NCI-H82 treated with DMSO at 0.1 percent for 48 hours (cell line): Measurements from ENCODE around the gene OR51E2.

Experiments used
- DNase-seq: peaks from one replicate; lab custom pipeline; 2025; ENCODE audit not compliant: unreplicated experiment; lab: John Stamatoyannopoulos, UW

Gene OR51E2

GRCh38 chr11:4664183-4664582 is 33.5 kb downstream of the OR51E2 start:
- no peak for DNase-seq

DNA sequence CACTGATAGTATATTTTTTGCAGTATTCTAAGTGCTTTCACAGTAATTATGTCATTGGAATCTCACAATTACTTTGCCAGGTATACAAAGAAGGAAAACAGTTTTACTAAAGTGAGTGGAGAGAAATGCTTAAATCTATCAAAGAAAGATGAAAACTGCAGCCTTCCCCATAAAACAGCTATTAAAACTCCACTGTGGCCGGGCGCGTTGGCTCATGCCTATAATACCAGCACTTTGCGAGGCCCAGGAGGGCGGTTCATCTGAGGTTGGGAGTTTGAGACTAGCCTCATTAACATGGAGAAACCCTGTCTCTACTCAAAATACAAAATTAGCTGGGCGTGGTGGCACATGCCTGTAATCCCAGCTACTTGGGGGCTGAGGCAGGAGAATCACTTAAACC is 34.8 kb downstream of the OR51E2 start:
- DNase-seq: no peak

GRCh38 chr11:4658629-4659445 is 38.8 kb downstream of the OR51E2 start:
- no peak for DNase-seq

- DNase-seq: no peak
Observed at GRCh38 chr11:4654635-4655369, 42.9 kb downstream of the OR51E2 start.

GRCh38 chr11:4647766-4648165 is 49.9 kb downstream of the OR51E2 start:
- no peak for DNase-seq

DNA sequence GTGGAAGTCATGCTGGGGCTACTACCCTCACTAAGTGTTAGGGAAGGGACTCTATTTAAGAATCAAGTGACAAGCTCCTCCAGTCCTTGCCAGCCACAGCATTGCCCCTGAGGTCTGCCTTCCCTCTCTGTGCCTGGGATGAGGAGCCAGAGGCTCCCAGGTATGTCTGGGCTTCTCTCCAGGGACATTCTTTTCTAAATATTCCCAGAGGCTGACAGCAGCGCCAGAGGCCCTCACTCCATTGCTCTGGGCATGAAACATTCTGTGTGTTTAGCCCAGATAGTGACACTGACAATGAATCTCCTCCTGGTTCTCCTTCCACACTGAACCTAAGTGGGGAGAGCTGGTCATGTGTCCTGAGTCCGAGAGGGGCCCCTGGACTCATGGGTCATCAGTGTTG is 51.7 kb downstream of the OR51E2 start:
- no peak for DNase-seq

- DNase-seq: no peak
Observed at GRCh38 chr11:4644233-4644632, 53.4 kb downstream of the OR51E2 start.

DNA sequence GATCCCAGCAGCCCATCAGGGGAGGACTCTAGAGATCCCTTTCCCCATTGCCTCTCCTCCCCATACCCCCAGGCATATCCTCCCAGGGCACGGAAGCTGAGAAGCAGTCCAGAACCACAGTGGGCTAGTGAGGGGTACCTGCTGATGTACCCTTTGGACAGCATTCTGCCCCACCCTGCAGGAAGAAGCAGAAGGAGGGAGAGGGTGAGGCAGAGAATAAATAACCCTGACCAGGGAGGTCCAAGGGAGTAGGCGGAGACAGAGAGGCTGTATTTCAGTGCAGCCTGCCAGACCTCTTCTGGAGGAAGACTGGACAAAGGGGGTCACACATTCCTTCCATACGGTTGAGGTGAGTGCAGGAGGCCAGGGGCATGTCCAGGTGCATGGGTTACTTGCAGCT is 54.0 kb downstream of the OR51E2 start, which contains the start of gene OR51E1:
TSS of gene OR51E1 (plus strand) at position 301 of the 400 bp plus-strand sequence. CDS start 8,545 bp downstream, outside the sequence.
- no peak for DNase-seq

- DNase-seq: no peak
Observed at GRCh38 chr11:4643076-4643475, 54.6 kb downstream of the OR51E2 start.

DNA sequence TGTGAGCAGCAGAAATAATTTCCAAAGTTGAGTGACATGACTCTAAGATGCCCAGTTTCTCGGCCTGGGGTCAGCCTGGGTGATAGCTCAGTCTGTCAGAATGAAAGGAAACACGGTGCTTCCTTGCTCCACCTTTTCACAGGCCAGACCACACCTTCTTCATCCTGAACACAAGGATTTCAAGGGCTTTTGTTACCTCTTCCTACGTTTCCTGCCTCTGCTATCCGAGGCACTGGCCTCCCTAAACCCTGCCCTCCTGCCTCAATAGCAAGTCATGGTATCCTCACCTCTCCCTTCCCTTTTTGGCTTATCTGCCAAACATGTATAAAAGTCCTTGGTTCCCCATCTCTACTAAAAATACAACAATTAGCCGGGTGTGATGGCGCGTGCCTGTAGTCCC is 55.6 kb downstream of the OR51E2 start:
- DNase-seq: no peak

- DNase-seq: no peak
Observed at GRCh38 chr11:4641501-4641900, 56.2 kb downstream of the OR51E2 start.

GRCh38 chr11:4639931-4640330 is 57.7 kb downstream of the OR51E2 start:
- DNase-seq: no peak

DNA sequence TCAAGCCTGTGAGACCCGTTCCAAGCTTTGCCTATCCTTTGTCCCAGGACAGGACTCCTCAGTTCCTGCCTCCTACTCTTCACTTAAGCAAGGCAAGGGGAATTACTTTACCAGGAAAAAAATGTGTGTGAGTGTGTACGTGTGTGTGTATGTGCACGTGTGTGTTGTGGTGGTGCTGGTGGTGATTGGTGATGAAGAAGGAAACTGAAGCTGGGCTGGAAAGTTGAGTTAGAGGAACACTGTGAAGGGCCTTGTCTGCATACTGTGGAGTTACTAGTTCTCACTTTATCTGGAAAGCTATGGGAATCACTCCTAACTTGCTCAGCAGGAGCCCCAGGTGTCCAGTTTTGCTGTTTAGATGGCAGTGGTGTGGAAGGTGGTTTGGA is 60.0 kb downstream of the OR51E2 start:
- DNase-seq: no peak

DNA sequence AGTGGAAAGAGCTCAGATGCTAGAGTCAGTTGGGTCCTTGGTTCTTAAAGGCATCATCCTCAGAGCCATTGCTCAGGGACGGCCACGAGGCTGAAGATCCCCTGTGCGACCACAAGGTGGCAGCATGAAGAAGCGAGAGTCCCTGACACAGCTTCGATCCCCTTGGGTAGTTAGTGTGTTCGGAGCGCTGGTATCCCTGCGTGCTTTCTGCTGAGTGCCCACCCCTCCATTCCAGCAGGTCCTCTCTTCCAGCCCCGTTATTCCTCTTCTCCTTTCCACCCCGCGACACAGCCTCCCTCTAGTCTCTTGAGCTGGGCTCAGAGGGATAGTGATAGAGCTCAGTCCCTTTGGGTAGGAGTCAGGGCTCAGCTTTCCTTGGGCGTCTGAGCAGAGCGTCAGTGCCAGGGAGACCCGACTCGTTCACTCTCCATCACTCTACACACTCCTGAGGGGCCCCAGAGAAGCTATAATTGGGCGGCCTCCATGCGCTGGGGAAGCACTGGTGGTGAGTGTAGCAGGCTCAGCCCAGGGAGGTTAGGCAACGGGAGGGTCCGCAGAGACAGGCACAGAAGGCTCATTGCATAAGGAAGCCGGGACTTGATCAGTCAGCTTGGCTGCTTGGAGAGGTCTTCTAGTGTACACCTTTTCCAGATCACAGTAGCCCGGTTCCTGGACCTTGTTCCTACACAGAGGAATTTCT is 60.5 kb downstream of the OR51E2 start, which contains the start of gene OR51D1:
TSS of gene OR51D1 (plus strand) at position 516 of the 700 bp plus-strand sequence. CDS start 2,314 bp downstream, outside the sequence.
- no peak for DNase-seq

- DNase-seq: no peak
Observed at GRCh38 chr11:4636136-4636535, 61.5 kb downstream of the OR51E2 start.
